ENCODE measurements around the gene SLC22A15.
"Not testable (repeated sequence)": the region's sequence is repeated elsewhere in the genome, so short reads cannot be mapped to it uniquely, and the experiment has no call there.

The SLC22A15 gene

DNA sequence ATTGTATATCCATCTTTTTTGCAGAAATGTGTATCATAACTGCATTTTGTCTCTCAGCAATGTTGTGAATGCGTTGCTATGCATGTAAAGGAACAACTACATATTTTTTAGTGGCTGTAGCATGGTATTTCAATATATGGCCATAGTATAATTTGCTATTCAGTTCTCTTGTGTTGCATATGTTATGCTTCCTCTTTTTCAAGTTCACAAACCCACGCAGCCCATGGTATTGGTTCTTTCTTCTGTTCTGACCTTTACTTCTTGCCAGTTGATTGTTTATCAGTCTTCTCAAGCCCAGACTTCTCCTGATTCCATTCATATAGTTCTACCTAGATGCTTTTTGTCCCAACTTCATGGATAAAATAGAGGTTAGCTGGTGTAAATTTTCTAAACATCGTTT is 6.1 kb downstream of the SLC22A15 start:
- DNase-seq = no peak

DNA sequence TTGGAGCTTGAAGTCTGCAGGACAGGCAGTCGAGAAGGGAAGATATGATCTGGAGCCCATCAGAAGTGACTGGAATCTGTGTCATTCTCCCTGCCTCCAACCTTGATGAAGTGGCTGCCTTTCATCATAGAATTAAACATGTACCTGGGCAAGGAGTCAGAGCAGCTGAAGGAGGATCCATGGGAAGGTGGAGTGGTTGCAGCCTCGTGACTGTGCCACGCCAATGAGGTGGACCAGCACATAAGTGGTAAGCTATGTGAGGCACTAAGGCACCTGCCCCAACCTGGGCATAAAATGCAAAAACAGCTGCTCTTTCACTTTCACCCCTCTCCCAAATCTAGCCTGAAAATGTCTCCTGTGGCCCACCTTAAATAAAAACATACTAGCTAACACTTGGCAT is 7.3 kb downstream of the SLC22A15 start:
- DNase-seq = no peak

DNA sequence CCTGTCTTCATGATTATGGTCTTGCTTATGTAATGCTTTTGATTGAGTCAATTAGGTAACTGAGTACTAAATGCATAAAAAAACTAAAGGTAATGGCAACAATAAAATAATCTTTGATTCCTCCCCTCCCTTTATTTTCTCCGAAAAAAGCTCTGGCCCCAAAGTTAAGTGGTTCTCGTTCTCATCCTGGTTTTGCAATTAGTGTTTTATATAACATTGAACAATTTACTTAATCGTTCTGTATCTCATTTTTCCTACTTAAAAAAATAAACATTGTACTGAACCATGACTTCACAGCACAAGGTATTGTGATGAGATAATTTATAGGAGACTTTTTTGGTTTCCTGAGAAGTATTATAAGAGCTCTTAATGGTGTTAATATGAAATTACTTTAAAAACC is 11.3 kb downstream of the SLC22A15 start:
- DNase-seq = no peak

DNA sequence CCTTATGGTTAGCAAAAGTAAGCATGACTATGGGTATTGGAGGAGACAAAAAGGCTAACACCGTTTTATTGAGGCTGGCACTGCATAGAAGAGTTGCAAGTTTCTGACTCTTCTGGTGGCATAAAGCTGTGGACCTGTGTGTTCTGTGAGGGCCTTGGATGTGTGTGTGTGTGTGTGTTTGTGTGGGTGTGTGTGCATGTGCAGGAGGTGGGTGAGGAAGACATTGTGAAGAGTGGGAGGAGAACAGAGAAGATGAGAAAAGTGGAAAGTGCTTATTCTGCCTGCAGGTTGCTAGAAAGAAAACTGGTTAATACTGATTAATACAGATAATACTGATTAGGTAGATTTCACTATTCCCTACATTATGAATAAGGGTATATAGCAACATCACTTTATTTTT is 12.6 kb downstream of the SLC22A15 start:
- no peak for DNase-seq

DNA sequence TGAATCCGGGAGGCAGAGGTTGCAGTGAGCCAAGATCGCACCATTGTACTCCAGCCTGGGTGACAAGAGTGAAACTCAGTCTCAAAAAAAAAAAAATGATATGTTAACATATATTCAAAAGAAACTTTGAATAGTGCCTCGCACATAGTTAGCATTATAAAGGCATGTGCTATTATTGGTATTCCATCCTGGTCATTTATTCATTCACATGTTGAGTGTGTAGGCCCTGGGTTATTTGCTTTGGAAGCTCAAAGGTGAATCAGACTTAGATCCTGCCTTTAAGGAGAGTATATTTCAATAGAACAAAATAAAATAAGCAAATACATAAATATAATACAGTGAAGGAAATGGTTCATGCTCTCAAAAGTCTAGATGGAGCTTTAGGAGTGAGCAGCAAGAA is 13.4 kb downstream of the SLC22A15 start:
- DNase-seq = no peak

GRCh38 chr1:115991909-115992308 is 15.6 kb downstream of the SLC22A15 start:
- DNase-seq = no peak

- not testable (repeated sequence) for DNase-seq
These were observed 21.6 kb downstream of the SLC22A15 start for GRCh38 chr1:115997921-115998320.

DNA sequence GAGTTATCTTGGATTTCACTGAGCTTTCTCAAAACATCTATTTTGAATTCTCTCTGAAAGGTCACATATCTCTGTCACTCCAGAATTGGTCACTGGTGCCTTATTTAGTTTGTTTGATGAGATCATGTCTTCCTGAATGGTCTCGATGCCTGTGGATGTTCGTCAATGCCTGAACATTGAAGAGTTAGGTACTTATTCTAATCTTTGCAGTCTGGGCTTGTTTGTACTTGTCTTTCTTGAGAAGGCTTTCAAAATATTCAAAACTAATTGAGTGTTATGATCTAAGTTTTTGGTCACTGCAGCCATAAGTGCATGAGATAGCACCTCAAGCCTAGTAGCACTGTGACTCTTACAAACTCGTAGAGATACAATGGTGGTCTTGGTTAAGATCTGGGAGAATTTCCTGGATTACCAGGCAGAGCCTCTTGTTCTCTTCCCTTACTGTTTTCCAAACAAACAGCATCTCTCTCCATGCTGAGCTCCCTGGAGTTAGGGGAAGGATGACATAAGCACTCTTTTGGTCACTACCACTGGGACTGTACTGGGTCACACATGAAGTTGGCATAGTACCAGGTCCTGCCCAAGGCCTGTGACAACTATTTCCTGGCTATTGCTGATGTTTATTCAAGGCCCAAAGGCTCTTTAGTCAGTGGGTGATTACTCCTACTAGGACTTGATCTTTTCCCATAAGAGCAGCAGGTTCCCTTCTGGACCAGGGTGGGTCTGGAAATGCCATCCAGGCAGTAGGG is 25.6 kb downstream of the SLC22A15 start:
- no peak for DNase-seq

DNA sequence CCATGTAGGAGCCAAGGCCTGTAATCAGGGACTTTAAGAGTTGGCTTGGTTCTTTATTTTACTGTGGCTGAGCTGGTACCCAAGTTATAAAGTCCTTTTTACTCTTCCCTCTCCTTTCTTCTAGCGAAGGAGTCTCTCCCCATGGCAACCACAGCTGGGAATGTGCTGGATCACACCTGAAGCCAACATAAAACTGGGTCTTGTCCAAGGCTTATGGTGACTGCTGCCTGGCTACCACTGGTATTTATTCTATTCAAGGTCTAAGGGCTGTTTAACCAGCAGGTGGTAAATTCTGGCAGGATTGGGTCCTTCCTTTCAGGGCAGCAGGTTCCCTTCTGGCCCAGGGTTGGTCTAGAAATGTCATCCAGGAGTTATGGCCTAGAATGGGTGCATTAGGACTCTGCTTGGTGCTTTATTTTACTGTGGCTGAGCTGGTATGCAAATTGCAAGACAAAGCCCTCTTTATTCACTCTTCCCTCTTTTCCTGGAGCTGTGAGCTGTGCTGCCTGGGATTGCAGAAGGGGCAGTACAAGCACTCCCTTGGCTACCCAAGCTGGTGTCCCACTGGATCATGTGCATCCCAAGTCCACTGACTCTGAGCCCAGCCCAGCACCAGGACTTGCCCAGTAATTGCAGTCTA is 26.6 kb downstream of the SLC22A15 start:
- DNase-seq = no peak

- no peak for DNase-seq
These were observed 27.5 kb downstream of the SLC22A15 start for GRCh38 chr1:116003823-116004222.

DNA sequence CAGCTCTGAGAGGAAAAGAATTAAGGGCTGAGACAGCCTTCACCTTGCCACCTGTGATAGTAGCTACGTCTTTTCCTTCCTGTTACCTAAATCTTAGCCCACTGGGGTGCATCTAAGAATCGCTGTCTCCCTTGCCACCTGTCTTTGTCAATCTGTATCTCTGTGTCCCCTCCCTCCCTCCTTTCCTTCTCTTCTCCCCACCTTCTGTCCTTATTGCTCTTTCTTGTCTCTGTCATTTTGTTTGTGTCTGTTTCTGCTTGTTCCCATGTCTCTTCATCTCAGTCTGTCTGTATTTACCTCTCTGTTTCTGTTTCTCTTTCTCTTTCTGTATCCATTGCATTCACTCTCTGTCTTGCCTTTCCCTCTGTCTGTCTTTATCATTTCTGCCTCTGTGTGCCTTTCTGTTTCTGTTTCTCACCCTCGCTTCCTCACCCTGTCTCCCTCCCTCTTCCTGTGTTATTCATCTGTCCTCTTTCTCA is 30.2 kb downstream of the SLC22A15 start:
- no peak for DNase-seq

GRCh38 chr1:116008656-116009390 is 32.5 kb downstream of the SLC22A15 start:
- no peak for DNase-seq

DNA sequence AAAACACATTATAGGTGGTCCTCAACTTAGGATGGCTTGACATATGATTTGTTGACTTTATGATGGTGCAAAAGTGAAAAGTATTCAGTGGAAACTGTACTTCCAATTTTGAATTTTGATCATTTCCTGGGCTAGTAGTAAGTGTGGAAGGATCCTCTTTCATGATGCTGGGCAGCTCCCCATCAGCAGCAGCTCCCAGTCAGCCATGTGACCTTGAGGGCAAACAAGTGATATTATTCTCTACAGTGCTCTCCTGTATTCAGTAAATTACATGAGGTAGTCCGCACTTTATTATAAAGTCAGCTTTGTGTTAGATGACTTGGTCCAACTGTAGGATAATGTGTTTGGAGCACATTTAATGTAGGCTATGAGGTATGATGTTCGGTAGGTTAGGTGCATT is 36.4 kb downstream of the SLC22A15 start:
- no peak for DNase-seq

- DNase-seq = no peak
These were observed 39.4 kb downstream of the SLC22A15 start for GRCh38 chr1:116015679-116016078.

DNA sequence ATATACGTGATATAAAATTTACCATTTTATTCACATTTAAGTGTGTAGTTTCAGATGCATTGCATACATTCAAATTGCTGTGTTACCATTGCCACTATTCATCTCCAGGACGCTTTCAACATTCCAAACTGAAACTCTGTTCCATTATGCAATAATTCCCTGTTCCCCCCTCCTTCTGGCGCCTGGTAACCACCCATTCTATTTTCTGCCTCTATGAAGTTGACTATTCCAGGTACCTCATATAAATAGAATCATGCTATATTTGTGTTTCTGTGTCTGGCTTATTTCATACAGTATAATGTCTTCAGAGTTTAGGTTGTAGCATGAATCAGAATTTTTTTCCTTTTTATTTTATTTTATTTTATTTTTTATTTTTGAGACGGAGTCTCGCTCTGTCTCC is 41.7 kb downstream of the SLC22A15 start:
- no peak for DNase-seq

DNA sequence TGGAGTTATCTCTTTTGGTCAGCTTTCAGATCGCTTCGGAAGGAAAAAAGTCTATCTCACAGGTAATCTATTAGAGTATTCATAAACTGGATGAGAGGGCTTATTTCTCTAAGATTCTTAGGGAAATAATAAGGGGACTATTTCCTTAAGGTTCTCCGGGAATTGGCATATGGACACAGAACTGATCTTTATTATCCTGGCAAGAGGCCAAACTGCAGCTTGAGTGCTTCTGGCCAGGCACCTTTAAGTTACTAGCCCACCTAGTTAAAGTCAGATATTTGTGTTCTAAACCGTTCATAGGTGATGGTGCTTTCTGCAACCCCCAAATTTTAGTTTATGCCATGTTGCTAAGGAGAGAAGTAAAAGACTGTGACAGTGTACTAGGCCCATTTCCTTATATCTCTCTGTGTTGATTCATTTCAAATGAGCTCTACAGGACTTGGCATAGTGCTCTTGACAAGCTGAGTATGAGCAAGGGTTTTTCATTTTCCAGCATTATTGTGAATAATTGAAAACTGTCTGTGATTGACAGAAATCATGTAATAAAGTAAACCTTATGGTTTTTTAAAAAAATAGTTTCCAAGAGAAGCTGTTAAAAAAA is 43.4 kb downstream of the SLC22A15 start:
- no peak for DNase-seq

- DNase-seq = peak; percentile 8
These were observed 44.5 kb downstream of the SLC22A15 start for GRCh38 chr1:116020668-116021272.

DNA sequence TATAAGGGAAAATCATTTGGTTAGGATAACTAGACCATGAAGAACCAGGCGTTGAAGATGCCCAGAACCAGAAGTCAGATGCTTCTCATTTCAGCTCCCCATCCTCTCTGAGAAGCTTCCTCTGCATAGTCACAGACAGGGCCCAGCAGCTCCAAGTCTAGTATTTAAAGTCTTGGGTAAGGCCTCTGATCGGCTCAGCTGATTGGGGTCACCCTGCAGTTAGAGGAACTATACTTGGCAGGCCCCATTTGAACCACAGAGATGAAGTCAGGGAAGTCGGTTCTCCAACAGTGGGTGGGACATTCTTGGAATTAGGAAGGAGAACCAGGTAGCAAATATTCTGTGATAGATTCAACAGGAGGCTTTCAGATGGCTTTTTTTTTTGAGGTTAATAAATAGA is 48.3 kb downstream of the SLC22A15 start:
- DNase-seq = no peak

GRCh38 chr1:116026631-116027030 is 50.3 kb downstream of the SLC22A15 start:
- DNase-seq = no peak

DNA sequence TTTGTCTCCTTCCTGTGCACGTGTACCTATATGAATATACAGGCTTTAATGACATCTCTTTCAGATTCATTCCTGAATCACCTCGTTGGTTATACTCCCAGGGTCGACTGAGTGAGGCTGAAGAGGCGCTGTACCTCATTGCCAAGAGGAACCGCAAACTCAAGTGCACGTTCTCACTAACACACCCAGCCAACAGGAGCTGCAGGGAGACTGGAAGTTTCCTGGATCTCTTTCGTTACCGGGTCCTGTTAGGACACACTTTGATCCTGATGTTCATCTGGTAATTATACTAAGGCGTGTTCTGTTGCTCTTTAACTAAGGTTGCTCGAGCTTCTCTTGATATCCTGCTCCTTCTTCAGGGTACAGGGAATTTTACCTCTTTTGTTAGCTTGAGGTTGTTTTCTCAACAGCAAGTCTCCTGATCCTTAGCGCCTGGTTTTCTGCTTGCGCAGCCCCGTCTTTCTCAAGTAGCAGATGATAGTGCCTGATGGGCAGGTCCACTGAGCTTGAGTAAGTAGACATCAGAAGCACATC is 55.1 kb downstream of the SLC22A15 start:
- no peak for DNase-seq

GRCh38 chr1:116033322-116033721 is 57.0 kb downstream of the SLC22A15 start:
- no peak for DNase-seq

GRCh38 chr1:116036255-116036654 is 59.9 kb downstream of the SLC22A15 start:
- no peak for DNase-seq

DNA sequence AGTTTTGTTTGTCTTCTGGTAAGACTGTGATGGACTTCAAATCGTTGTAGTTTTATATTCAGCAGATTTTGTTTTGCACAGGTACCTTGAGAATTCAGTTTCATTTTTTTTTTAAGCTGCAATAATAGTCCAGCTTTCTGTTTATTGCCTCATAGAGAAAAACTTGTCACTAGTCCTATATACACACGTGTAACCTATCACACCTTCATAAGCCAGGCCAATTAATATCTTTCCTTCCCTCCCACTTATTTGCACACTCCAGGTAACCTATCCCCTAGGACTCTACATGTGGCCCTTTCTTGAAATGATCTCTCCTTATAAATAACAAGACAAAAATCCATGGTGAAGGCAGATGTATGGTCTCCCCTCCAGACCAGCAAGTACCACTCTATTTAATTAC is 62.4 kb downstream of the SLC22A15 start:
- DNase-seq = no peak
